NCI-H146 treated with DMSO at 0.1 percent for 48 hours (cell line): ENCODE results near the gene DLX6.
A peak's percentile ranks its signal among the peaks of the same experiment; 100 is the strongest.

Experiments
- DNase-seq: peaks from one replicate; lab custom pipeline; 2025; ENCODE audit not compliant: unreplicated experiment; lab: John Stamatoyannopoulos, UW

DLX6 gene

DNA sequence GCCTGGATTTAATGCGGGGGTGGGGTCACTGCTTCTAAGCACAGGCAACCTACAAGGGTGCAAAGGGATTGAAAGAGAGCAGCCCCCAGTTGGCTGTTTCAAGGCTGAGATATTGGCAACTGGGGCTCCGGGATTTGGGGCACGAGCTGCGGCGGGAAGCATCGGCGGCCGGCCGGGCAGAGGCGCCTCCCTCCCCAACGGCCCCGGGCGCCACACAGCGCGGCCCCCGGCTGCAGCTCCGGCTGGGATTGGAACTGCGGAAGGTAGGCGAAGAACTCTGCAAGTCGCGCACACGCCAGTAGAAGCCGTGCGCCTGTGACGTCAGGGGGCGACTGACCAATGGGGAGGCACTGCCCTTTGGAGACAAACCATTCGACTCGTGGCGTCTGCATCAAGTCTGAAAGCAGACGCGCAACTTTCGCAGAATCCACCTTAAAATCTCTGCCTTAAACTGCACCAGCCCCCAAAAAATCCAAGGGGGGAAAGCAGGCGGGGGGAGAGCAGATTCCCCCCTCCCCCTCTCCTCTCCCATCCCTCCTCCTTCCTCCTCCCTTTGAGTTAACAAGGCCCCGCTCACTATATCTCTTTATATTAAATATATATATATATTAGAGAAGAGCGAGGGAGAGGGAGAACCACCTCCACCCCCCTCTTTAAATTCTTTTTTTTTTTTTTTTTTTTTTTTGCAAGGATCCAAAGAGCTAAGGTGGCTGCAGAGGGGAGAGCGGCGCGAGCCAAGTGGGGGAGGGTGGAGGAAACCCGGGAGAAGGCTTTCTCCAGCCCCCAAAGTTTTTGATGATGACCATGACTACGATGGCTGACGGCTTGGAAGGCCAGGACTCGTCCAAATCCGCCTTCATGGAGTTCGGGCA, at the start of gene DLX6:
TSS of gene DLX6 (plus strand) at position 371 of the 872 bp plus-strand sequence. CDS start at position 796, 425 bp downstream.
- DNase-seq, result peak; percentile 92

DNA sequence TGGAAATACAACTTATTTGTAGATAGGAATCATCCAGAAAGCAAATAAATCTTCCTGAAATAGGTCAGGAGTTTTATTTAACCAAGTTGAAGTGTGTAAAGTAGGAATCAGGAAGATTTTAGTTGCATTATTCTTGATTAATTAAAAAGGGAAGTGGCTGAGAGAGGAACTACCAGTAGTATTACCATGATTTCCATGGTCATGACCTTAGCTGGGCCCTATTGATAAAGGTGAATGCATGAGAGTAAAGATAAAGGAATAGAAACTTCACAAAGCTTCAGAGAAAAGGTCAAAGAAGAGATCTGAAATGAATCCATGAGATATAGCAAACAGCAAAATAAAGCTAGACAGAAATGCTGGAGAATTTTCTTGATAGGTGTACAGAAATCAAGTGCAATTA, 46.2 kb upstream of the DLX6 start:
- no peak for DNase-seq

DNA sequence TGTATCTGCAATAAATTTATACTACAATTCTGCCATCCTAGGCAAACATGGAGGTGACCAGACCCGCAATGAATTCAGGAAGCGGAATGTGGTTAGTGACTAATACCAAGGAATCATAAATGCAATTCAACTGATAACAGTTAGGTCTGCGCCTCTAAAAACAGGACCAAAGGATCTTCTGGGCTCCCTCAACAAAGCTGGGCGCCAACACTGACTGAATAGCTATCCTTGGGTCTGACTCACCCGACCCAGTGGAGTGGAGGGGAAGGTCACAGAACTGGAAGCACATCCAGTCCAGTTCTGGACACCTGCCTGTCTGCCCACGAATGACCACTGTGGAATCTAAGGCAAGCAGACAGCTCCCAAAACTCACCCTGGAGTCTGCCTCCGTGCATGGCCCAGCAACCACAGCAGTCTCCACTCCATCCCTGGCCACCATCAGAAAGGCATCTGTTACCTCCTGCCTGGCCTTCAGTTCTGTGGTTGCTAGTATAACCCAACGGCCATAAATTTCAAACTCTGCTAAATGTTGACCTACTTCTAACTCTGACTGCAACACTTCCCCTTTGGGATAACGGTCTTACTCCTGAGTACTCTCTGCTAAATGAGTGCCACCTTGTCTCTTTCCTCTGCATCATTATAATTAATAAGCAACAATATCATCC, 43.0 kb upstream of the DLX6 start:
- DNase-seq, result no peak

DNA sequence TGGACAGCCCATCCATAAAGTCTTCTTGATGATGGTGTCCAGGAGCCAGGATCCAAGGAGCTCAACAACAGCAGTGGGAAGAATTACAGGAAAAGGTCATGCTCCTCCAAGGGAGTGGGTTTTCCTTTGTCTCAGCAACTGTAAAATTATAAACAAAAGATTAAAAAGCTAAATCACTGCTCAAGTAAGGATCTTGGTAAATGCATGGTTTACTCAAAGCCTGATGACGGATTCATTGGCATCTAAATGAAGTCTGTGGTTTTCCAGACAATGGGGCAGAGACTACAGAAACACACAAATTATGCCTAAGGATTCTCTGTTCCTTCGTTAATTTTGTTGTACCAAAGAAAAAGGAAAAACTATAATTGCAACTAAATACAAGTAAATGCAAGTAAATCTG, 36.4 kb upstream of the DLX6 start:
- no peak for DNase-seq

DNA sequence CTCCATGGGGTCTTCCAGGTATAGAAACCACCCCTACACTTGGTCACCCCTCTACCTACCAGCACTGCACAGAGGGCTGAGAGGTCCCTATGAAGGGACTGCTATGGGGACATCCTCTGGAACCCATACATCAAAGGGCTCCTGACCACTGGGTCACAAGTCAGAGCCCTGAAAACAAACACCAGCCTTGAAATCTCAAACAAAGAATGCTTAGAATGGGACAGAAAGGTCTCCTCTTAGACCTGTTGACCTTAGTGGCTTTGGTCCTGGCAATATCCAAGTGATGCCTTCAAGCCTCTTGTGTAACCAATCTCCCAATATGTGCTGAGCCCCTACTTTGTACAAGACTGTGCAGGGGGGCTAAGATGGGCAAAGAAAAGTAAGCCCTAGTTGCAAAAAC, 34.6 kb upstream of the DLX6 start:
- DNase-seq, result no peak

DNA sequence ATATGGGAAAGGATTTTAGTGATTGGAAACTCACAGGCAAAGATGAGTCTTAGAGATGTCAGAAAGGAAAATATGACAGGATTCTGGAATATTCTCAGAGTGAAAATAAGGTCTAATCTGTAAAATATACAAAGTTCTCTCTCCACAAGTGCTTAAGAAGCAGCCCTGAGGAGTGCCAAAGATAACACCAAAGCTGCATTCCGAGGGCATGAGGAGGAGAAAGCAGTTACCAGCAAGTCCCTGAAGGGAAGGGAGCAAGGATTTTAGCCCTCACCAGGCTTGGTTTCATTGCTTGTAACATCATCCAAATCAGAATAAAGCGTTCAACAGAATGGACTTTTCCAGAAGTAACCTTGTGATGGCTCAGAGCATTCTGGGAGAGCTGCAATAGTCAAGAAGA, 31.4 kb upstream of the DLX6 start:
- no peak for DNase-seq

DNA sequence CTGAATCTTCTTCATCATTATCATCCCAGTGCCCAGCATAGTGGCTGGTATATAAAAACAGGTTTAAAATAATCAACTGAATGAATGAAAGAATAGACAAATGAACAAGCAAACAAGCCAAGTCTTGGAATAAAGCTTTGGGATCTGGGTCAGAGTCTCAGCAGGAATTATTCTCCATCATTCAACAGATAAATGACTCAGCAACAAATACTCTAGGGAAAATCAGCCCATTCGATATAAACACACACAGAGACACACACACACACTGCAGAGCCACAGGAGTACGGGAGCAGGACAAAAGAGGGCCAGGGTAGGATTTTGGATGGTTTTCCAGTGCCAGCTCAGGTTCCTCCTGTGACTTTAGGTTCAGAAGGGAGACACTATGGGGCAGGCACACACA, 29.2 kb upstream of the DLX6 start:
- DNase-seq, result no peak

DNA sequence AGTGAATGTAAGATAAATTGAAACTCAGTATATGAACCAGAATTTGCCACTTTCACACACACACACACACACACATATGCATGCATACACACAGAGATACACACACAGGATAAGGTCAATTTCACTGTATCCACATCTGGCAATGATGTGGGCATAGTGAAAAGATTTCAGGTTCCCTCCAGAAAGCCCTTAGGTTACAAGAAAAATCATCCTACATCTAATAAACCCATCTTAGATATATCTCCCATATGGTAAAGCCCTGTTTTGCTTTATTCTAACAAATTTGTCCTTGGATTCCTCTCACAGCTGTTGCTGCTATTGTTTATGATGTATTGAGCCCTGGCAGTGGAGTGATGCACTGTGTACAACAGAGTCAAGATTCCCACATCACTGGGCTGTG, 27.9 kb upstream of the DLX6 start:
- DNase-seq, result no peak

DNA sequence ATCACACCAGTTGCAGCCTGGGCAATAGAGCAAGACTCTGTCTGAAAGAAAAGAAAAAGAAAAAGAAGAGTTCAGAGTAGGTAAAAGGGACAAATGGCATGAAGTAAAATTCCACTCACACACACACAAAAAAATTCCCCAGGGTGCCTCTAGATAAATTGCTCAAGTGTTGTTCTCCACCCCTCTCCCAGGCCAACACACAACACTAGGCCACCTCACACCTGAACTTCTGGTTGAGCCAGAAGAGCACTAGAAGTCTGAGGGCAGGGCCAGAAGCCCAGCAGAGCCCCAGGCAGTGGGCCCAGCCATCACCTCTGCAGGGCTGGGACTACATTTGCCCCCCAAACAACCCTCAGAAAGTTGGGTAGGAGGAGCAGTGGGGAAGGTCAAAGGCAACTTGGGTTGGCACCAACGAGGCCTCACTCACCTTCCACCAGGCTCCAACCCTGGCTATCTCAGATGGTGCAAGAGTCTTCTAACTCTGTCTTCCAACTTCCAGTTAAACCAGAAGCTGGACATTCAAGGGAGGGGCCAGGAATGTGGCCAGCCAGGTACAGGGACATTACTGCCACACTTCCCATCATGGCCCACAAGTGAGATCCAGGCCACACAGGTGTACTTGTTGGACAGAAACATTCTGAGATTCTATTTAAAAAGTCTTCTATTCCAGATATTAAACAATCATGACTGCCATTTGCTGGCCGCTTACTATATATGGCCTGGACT, 25.6 kb upstream of the DLX6 start:
- no peak for DNase-seq

DNA sequence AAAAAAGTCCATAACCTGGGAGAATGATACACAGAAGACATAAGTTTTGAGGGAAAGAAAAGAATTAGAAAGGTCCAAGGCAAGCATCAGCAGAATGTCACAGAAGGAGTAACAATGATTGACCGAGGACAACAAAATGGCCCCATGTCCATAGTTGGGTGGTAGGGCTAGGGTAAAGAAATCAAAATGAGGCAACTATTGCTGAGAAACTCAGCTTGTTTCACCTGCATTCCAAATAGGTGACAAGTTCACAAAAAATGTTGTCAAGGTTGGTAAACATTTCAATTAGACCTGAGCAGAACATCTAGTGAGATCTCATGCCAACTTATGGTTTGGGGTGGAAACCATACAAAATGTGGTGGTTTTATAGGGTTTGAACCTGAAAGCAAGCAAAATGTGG, 22.8 kb upstream of the DLX6 start:
- no peak for DNase-seq

DNA sequence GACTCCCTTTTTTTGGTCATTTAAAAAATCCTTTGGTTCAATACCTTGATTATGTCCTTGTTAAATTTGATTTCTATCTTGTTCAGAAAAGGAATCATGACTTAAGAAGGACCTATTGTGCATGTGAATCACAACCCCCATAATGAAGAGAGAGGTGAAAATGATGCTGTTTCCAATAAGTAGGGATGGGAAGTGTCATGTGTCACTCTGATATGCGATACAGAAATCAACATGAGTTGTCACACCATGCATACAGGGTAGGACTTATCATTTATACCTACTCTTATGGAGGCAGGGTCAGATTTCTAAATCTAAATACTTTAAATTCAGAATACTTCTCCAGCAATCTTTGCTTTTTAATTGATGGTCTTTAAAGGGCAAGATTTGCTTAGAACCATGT, 19.4 kb upstream of the DLX6 start:
- no peak for DNase-seq

DNA sequence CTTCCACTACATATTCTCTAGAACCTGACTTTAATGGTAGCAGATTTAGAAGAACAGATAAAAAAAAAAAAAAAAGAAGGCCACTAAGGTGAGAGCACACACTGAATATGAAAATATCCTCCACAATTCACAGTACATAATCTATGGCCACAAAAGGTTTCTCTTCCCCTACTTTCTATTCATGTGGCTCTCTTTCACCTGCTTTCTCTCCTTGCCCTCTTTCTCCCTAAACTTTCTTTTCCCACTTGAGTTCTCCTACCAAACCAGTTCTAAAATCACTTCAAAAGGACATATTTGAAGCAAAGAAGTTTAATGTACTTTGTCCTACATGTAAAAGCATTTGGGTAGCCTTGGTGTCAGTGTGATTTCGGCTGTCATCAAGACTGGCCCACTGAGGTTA, 18.5 kb upstream of the DLX6 start:
- DNase-seq, result no peak

DNA sequence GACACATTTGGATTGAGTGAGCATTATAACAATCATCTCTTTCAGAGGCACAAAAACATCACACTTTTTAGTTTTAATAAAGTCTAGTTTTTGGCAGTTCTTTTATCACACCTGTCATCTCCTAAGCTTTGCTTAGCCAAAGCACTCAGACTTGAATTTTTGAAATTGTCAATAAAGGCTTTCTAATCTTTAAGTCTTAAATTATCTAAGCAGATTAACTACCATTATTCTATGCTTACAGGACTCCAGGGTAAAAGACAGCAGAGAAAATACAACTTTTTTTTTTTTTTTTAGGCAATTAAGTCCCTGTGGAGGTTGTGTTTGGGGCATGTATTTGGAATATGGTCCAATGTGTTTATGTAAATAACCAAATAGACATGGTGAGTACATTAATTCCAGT, 17.6 kb upstream of the DLX6 start:
- no peak for DNase-seq

DNA sequence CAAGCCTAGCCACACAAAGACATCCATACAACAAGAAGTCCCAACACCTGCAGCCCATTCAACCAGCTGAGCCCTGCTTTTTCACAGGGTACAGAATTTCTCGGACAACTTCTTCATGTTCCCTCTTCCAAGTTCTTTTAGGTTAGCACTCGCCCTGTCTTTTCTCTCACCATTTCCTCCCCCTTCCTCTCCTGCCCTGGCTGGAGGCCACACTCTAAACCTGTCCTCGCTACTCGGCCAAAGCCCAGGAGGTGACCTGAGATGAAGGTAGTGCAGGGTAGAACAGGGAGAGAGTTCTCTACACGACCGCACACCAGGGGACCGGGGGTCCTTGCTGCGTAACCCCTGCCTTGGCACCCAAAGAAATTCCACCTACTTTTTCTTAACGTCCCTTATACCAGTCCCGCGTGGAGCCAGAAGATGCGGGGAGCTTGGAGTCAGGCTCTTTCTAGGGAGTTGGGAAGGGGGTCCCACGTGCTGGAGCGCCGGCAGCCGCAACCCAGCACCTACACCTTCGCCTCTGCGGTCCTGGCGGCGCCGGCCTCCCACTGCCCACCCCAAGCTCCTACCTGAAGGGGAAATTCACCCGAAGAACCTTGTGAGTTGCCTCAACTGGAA, 16.0 kb upstream of the DLX6 start:
- DNase-seq, result no peak

DNA sequence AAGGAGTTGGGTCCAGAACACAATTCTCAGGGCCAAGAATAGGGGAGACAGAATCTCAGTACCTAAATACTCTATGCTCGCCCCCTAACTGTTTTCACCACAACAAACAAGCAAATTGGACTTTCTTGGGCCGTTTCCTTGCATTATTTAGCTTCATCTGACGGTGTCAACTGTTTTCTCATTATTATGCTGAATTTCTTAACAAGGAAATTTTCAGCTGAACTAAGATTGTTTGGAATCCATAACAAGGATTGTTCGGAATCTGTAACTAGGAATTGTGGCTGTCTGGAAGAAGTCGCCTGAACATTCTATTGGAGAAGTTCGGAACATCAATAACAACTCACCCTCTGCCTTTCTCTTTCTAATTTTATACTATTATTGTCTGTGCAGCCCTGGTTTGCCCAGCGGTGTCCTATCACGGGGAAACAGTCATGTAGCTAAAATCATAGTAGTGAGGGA, 15.5 kb upstream of the DLX6 start:
- DNase-seq, result no peak

DNA sequence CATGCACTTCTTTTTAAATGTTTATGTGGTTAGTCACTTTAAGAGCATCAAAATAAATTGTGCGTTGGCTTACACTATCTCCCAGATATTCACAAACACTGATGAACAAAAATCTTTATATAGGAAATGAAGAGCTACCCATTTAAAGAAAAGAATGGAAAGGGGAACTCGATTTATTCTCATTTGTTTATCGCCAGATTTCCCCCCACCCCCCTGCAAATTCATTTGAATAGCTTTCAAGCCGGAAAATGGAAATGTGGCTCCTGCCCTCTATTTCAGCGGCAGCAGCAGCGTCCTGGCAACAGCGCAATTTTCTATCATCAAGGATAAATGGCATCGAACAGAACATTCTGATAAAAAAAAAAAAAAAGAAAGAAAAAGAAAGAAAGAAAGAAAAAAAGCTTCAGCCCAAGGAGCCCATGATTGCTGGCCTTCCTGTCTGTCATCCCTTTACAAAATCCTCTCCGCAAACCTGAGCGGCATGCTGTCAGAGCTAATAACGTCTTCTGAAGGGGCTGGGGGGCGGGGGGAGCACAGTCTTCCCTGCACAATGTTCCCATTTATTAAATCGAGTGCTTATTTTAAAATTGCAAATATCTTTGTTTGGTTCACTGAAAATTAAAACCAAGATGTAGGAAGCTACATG, 13.7 kb upstream of the DLX6 start:
- no peak for DNase-seq

DNA sequence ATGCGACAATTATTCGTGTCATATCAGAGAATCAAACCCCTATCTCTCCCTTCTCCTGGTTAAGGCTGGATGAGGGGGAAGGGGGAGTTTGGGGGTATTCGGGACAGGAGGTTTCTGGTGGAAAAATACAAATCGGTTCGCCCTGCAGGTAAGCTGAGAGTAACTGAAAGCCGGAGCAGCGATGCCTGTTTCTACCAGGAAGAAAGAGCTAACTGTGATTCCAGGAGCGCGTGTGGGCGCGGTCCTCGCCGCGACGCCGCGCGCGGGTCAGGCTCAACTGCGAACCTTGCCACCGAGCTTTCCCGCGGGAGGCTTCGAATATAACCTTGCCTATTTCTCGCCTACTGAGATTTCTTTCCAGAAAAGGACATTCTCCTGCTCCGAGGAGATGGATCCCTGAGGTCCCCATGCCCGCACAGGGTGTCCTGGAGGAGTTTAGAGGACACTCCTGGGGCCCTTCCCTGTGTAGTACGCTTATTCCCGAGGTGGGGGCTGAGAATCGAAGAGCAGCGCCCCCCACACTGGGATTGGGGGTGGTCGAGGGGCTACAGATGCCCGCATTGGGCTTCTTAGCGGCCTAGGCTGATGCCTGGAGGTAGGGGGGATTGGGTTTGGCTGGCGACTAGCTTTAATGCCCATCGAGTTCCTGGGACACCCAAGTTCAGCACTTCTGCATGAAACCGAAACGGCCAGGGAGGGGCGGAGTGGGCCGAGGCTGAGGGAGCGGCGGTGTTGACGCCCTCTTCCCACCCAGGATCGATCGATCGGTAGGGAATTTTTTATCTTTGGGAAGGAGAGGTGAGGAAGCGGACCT, 13.0 kb upstream of the DLX6 start:
- DNase-seq, result no peak

DNA sequence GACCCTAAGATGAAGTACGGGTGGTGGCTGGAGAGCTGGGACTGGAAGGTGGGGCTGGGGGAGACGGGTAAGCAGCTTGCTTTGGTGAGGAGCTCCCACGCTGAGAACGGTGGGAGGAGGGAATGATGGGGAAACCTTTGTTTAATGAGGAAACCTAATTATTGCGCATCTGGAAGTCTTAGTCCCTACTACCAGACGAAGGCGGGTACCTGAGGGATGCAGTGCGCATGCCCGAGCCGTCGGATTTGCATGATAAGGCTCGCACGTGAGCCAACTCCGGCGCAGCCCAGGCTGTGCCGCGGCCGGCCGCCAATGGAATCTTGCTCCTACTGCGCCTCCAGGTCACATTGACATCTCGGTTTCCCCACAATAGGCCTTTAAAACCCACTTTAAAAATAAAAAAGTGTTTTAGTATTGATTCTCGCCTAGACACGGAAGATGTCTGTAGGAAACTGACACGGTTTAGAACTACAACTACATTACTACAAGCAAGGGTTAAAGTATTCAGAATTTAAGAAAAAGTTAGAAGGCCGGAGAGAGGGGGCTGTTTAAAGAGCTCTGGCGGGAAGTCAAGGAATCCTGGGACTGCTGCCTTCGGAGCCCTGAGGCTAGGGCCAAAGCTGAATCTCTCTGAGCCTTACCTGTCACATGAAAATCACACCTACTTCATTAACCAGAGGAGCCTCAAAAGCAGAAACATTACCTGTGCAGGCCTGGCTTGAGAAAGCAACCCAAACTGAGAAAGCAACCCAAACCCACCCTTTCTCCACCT, 12.1 kb upstream of the DLX6 start:
- DNase-seq, result no peak

DNA sequence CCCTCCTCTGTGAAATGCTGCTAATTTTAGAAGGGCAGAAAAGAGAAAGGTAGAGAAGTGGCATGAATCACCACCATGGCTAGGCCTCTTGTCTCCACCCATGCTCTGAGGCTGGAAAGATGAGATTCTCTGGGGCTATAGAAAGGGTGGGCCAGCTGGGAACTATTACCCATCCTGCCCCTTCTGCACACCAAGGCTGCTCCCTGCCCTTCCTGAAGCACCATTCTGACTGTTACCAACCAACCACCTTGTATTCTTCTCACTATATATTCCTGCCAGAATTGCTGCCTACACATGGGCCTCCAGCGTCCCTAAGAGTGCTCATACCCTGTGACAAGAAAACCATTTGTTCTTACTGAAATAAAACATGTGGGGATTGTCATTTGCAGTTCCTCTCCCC, 11.4 kb upstream of the DLX6 start:
- no peak for DNase-seq
